GM19351 (cell line): Measurements from ENCODE around the gene PITPNB.

ENCODE experiments used
- ATAC-seq: cut with Tn5 transposase; IDR thresholded peaks from one replicate; pipeline ENCODE4 v1.9.1; 2021; ENCODE audit warnings: mild to moderate bottlenecking, moderate library complexity; ENCODE audit not compliant: unreplicated experiment

Gene PITPNB

GRCh38 chr22:27836181-27836580 lies 82.9 kb downstream of the PITPNB start:
- no peak for ATAC-seq

- ATAC-seq, result no peak
These were observed 83.6 kb downstream of the PITPNB start for GRCh38 chr22:27835446-27835845.

GRCh38 chr22:27834364-27835185 lies 84.5 kb downstream of the PITPNB start:
- no peak for ATAC-seq

- ATAC-seq, result no peak
These were observed 85.3 kb downstream of the PITPNB start for GRCh38 chr22:27833803-27834202.

GRCh38 chr22:27832606-27833005 lies 86.5 kb downstream of the PITPNB start:
- ATAC-seq, result no peak

GRCh38 chr22:27829620-27830019 lies 89.4 kb downstream of the PITPNB start:
- no peak for ATAC-seq

GRCh38 chr22:27827604-27828587 lies 91.2 kb downstream of the PITPNB start:
- no peak for ATAC-seq

GRCh38 chr22:27825174-27825573 lies 93.9 kb downstream of the PITPNB start:
- ATAC-seq, result no peak

- no peak for ATAC-seq
These were observed 95.8 kb downstream of the PITPNB start for GRCh38 chr22:27823221-27823620.

- no peak for ATAC-seq
These were observed 97.9 kb downstream of the PITPNB start for GRCh38 chr22:27820896-27821866.

GRCh38 chr22:27816552-27816951 lies 102.5 kb downstream of the PITPNB start:
- no peak for ATAC-seq

GRCh38 chr22:27815826-27816530 lies 103.1 kb downstream of the PITPNB start:
- ATAC-seq, result no peak

- ATAC-seq, result no peak
These were observed 104.1 kb downstream of the PITPNB start for GRCh38 chr22:27814993-27815392.

GRCh38 chr22:27811778-27812177 lies 107.3 kb downstream of the PITPNB start:
- ATAC-seq, result no peak

- no peak for ATAC-seq
These were observed 108.4 kb downstream of the PITPNB start for GRCh38 chr22:27810609-27811151.

GRCh38 chr22:27809700-27810608 lies 109.1 kb downstream of the PITPNB start:
- ATAC-seq, result no peak

- no peak for ATAC-seq
These were observed 109.8 kb downstream of the PITPNB start for GRCh38 chr22:27809226-27809603.

- ATAC-seq, result no peak
These were observed 110.4 kb downstream of the PITPNB start for GRCh38 chr22:27808451-27809225.
